ENCODE results near the gene ADGRG3.

DNA sequence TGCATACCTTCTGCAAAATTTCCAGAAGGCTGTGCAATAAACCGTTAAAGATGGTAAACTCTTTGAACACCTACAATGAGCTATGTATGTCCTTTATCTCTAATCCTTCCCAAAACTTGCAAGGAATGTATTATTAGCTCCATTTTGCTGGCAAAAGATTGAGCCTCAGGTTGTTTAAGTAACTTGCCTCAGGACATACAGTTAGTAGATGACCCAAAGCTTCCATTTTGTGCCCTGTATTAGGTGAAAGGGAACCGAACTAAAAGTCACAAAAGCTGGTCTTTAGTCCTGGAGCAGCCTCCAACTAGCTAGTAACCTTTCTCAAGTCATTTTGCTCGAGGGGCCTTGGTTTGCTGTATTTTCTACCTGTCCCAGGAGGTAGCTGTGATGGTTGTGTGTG is 4.3 kb downstream of the ADGRG3 start:
- TF ChIP-seq, protein P1, sequence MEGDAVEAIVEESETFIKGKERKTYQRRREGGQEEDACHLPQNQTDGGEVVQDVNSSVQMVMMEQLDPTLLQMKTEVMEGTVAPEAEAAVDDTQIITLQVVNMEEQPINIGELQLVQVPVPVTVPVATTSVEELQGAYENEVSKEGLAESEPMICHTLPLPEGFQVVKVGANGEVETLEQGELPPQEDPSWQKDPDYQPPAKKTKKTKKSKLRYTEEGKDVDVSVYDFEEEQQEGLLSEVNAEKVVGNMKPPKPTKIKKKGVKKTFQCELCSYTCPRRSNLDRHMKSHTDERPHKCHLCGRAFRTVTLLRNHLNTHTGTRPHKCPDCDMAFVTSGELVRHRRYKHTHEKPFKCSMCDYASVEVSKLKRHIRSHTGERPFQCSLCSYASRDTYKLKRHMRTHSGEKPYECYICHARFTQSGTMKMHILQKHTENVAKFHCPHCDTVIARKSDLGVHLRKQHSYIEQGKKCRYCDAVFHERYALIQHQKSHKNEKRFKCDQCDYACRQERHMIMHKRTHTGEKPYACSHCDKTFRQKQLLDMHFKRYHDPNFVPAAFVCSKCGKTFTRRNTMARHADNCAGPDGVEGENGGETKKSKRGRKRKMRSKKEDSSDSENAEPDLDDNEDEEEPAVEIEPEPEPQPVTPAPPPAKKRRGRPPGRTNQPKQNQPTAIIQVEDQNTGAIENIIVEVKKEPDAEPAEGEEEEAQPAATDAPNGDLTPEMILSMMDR (IDR thresholded peaks at IDR 0.05) = no peak
- no peak for TF ChIP-seq EZH2 (IDR thresholded peaks at IDR 0.05)
